GM19043 (cell line): Measurements from ENCODE around the gene PLPPR4.

Experiments used
- ATAC-seq: cut with Tn5 transposase; IDR thresholded peaks from one replicate; pipeline ENCODE4 v1.9.1; 2021; ENCODE audit warnings: low read depth; ENCODE audit not compliant: unreplicated experiment

Gene PLPPR4

DNA sequence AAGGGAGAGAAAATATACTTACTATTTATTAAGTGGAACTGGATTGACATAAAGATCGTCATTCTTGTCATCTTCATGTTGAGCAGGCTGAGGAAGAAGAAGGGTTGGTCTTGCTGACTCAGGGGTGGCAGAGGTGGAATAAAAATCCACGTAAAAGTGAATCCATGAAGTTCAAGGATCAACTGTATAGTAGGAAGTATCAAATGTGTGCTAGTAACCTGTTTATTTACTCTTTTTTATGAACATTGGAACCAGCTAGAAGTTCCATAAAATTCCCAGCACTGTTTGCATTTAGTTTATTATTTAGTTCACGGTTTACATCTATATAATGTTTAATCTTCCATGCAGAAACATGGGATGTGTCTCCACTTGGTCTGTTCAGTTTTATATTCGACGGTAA, 70.7 kb downstream of the PLPPR4 start:
- no peak for ATAC-seq

DNA sequence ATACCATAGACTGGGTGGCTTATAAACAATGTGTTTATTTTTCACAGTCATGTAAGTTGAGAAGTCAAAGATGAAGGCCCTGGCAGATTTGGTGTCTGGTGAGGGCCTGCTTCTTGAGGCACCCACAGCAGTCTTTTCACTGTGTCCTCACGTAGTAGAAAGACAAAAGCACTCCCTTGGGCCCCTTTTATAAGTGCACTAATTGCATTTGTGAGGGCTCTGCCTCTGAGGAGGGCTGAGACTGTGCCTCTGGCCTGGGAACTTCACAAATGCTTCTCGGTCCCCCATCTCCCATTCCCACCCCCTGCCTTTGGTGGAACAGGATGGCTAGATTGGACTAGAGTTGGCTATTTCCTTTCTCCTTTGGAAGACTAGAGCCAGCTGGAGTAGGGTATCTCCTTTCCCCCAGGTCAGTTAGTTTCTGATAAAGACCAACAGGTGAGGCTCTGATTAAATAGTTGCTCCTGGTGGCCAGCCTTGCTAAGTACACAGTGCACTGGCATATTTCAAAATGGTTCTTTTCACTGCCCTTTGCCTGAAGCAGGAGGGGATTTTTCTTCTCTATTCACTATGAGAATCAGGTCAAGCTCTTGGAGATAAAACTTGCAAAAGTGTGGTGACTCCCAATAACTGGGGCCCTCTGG, 82.9 kb downstream of the PLPPR4 start:
- ATAC-seq: no peak

DNA sequence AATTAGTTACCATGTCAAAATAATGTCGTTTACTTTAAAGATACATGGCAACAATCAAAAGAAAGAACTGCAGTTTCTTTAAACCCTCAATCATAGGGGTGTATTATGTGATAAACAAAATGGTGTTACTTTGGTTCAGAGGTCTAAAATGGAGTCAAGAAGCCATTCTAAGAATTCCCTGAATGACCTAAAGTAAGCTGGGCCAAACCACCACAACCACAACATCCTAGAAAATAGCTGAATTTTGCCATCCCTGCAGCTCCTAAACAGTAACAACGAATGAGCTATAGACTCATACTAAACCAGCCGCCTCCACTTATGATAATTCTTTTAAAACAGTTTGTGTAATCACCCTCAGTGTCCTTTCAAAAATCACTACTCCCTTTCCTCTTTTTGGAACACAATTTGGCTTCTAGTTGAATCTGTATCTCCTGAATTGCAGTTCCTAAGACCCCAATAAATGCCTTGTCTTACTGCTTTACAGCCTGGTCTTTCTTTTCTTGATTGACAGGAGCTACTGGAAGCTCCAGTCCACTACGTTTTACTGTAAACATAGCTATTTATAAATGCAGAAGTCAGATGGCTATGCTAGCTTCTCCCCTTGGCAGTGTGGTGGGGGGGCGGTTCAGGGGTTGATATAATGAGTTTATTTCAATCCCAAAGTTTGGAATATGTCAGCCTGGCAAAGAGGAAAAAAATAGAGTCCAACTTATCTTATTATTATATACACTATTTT, 84.3 kb downstream of the PLPPR4 start:
- no peak for ATAC-seq

DNA sequence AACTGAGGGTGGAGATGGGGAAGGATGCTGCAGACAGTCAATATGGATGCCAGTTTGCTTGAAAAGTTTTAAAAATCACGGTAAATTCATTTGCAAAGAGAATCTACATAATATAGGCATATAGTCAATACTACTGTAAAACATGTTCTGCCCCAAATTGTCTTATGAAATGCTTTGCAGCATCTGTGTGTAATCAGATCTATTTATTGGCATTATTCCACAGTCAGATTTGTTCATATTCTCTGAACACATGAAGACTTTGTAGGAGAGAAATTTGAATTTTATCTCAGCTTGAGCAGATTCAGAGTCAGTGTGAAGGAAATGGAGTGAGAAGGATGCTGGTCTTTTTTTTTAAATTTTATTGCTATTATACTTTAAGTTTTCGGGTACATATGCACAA, 88.5 kb downstream of the PLPPR4 start:
- no peak for ATAC-seq

DNA sequence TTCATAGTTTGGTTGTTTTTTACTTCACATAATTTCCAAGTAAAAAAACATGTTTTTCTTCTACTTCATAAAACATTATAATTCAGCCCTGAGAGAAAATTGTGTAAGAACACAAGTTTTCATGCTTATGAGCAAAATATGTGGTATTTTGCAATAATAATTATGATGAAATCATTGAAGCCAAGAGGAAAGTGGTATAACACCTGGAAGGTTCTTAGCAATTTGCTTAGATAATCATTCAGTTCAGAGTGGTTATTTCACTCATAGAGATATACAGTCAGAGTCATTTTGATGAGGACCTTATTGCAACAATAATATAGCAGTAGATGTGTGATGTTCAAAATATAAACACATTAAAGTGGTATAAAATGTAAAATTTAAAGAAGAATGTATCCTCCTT, 94.5 kb downstream of the PLPPR4 start:
- no peak for ATAC-seq
